Stimulated activated naive CD8-positive, alpha-beta T cell treated with anti-CD3 and anti-CD28 coated beads, Interleukin-15, Interleukin-2, amounts not matched to agents 100 ng/mL and 50 ng/mL, for 24 hours (primary cell): ENCODE measurements around the gene TTC34.
"Not testable (repeated sequence)": the region's sequence is repeated elsewhere in the genome, so short reads cannot be mapped to it uniquely, and the experiment has no call there.

Experiments used
- H3K27ac Mint-ChIP-seq: one replicate; pipeline ENCODE4 v1.8.0; 2021; ENCODE audit warnings: mild to moderate bottlenecking, mixed read lengths
- H3K27me3 Mint-ChIP-seq: one replicate; pipeline ENCODE4 v1.8.0; 2021; ENCODE audit warnings: mixed read lengths
- H3K36me3 Mint-ChIP-seq: one replicate; pipeline ENCODE4 v1.8.0; 2021; ENCODE audit warnings: low read depth, mixed read lengths
- H3K4me1 Mint-ChIP-seq: one replicate; pipeline ENCODE4 v1.8.0; 2021; ENCODE audit warnings: low read depth, mixed read lengths
- H3K4me3 Mint-ChIP-seq: one replicate; pipeline ENCODE4 v1.8.0; 2021; ENCODE audit warnings: mild to moderate bottlenecking, mixed read lengths
- H3K9me3 Mint-ChIP-seq: one replicate; pipeline ENCODE4 v1.8.0; 2021; ENCODE audit warnings: mixed read lengths

TTC34 gene

GRCh38 chr1:2657909-2658308 lies 143.6 kb downstream of the TTC34 start:
- not testable (repeated sequence) for H3K27ac Mint-ChIP-seq, H3K9me3 Mint-ChIP-seq, H3K4me3 Mint-ChIP-seq, H3K36me3 Mint-ChIP-seq, H3K4me1 Mint-ChIP-seq
- H3K27me3 Mint-ChIP-seq = peaks cover 28% of the 10 kb centered on the region

GRCh38 chr1:2657124-2657523 lies 144.4 kb downstream of the TTC34 start:
- H3K9me3 Mint-ChIP-seq, H3K4me1 Mint-ChIP-seq, H3K36me3 Mint-ChIP-seq, H3K4me3 Mint-ChIP-seq, H3K27ac Mint-ChIP-seq: not testable (repeated sequence)
- H3K27me3 Mint-ChIP-seq = peaks cover 36% of the 10 kb centered on the region

DNA sequence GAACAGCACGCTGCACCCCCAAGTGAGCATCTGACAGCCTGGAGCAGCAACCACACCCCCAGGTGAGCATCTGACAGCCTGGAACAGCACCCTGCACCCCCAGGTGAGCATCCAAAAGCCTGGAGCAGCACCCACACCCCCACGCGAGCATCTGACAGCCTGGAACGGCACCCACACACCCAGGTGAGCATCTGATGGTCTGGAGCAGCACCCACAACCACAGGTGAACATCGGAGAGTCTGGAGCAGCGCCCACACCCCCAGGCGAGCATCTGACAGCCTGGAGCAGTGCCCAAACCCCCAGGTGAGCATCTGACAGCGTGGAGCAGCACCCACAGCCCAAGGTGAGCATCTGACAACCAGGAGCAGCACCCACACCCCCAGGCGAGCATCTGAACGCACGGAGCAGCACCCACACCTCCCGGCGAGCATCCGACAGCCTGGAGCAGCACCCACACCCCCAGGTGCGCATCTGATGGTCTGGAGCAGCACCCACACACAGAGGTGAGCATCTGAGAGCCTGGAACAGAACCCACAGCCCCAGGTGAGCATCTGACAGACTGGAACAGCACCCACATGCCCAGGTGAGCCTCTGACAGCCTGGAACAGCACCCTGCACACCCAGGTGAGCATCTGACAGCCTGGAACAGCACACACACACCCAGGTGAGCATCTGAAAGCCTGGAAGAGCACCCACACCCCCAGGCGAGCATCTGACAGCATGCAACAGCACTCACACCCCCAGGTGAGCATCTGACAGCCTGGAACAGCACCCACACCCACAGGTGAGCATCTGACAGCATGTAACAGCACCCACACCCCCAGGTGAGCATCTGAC lies 145.7 kb downstream of the TTC34 start:
- H3K9me3 Mint-ChIP-seq, H3K27ac Mint-ChIP-seq, H3K36me3 Mint-ChIP-seq, H3K4me1 Mint-ChIP-seq, H3K4me3 Mint-ChIP-seq: not testable (repeated sequence)
- H3K27me3 Mint-ChIP-seq = peaks cover 38% of the 10 kb centered on the region

DNA sequence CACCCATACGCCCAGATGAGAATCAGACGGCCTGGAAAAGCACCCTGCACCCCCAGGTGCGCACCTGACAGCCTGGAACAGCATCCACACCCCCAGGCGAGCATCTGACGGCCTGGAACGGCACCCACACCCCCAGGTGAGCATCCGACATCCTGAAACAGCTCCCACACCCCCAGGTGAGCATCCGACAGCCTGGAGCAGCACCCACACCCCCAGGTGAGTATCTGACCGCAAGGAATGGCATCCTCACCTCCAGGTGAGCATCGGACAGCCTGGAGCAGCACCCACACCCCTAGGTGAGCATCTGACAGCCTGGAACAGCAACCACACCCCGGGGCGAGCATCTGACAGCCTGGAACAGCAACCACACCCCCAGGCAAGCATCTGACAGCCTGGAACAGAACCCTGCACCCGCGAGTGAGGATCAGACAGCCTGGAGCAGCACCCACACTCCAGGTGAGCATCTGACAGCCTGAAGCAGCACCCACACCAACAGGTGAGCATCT lies 147.0 kb downstream of the TTC34 start:
- H3K4me1 Mint-ChIP-seq, H3K9me3 Mint-ChIP-seq, H3K4me3 Mint-ChIP-seq, H3K36me3 Mint-ChIP-seq, H3K27ac Mint-ChIP-seq: not testable (repeated sequence)
- H3K27me3 Mint-ChIP-seq = peaks cover 38% of the 10 kb centered on the region

GRCh38 chr1:2653741-2654442 lies 147.6 kb downstream of the TTC34 start:
- not testable (repeated sequence) for H3K27ac Mint-ChIP-seq, H3K4me1 Mint-ChIP-seq, H3K9me3 Mint-ChIP-seq, H3K36me3 Mint-ChIP-seq, H3K4me3 Mint-ChIP-seq
- peaks cover 38% of the 10 kb centered on the region for H3K27me3 Mint-ChIP-seq

DNA sequence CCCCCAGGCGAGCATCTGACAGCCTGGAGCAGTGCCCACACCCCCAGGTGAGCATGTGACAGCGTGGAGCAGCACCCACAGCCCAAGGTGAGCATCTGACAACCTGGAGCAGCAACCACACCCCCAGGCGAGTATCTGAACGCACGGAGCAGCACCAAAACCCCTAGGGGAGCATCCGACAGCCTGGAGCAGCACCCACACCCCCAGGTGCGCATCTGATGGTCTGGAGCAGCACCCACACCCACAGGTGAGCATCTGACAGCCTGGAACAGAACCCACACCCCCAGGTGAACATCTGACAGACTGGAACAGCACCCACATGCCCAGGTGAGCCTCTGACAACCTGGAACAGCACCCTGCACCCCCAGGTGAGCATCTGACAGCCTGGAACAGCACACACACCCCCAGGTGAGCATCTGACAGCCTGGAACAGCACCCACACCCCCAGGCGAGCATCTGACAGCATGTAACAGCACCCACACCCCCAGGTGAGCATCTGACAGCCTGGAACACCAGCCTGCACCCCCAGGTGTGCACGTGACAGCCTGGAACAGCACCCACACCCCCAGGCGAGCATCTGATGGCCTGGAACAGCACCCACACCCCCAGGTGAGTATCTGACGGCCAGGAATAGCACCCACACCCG lies 148.4 kb downstream of the TTC34 start:
- not testable (repeated sequence) for H3K36me3 Mint-ChIP-seq, H3K4me1 Mint-ChIP-seq, H3K4me3 Mint-ChIP-seq, H3K27ac Mint-ChIP-seq, H3K9me3 Mint-ChIP-seq
- peaks cover 38% of the 10 kb centered on the region for H3K27me3 Mint-ChIP-seq

DNA sequence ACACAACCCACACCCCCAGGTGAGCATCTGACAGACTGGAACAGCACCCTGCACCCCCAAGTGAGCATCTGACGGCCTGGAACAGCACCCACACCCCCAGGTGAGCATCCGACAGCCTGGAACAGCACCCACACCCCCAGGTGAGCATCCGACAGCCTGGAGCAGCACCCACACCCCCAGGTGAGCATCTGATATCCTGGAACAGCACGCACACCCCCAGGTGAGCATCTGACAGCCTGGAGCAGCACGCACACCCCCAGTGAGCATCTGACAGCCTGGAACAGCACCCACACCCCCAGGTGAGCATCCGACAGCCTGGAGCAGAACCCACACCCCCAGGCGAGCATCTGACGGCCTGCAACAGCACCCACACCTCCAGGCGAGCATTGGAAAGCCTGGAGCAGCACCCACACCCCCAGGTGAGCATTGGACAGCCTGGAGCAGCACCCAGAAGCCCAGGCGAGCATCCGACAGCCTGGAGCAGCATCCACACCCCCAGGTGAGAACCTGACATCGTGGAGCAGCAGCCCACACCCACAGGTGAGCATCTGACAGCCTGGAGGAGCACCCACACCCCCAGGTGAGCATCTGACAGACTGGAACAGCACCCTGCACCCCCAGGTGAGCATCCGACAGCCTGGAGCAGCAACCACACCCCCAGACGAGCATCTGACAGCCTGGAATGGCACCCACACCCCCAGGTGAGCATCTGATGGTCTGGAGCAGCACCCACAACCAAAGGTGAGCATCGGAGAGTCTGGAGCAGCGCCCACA lies 149.2 kb downstream of the TTC34 start:
- H3K9me3 Mint-ChIP-seq, H3K4me1 Mint-ChIP-seq, H3K27ac Mint-ChIP-seq, H3K36me3 Mint-ChIP-seq, H3K4me3 Mint-ChIP-seq: not testable (repeated sequence)
- H3K27me3 Mint-ChIP-seq = peaks cover 38% of the 10 kb centered on the region

DNA sequence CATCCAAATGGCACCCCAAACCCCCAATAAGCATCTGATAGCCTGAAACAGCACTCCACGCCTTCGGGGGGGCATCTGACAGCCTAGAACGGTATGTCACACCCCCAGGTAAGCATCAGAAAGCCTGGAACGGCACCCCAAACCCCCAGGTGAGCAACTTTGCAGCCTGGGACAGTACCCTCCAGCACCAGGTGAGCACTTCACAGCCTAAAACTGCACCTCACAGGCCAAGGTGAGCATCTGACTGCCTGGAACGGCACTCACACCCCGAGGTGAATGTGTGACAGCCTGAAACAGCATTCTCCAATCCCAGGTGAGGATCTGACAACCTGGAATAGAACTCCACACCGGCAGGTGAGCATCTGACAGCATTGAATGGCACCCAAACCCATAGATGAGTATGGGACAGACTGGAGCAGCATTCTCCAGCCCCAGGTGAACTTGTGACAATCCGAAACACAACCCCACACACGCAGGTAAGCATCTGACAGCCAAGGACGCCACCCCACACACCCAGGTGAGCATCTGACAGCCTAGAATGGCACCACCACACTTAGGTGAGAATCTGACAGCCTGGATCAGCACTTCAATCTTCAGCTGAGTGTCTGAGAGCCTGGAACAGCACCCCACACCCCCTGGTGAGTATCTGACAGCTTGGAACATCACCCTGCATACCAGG lies 150.4 kb downstream of the TTC34 start:
- Mint-ChIP-seq H3K36me3 (no peaks in the 10 kb centered on the region), H3K9me3 (peaks cover 10% of the 10 kb centered on the region), H3K27me3 (peaks cover 38% of the 10 kb centered on the region)

GRCh38 chr1:2646837-2647236 lies 154.7 kb downstream of the TTC34 start:
- H3K27ac Mint-ChIP-seq = no peak overlapping the region
- no peaks in the 10 kb centered on the region for H3K36me3 Mint-ChIP-seq
- no peak overlapping the region for H3K4me3 Mint-ChIP-seq
- peaks cover 13% of the 10 kb centered on the region for H3K4me1 Mint-ChIP-seq
- H3K9me3 Mint-ChIP-seq = peaks cover 10% of the 10 kb centered on the region
- no peaks in the 10 kb centered on the region for H3K27me3 Mint-ChIP-seq

More for the DNA sequence above, 150.4 kb downstream of the TTC34 start:
- Mint-ChIP-seq H3K4me1 (no peaks in the 10 kb centered on the region), H3K4me3 (no peak overlapping the region), H3K27ac (no peak overlapping the region)

- Mint-ChIP-seq H3K36me3 (no peaks in the 10 kb centered on the region), H3K4me1 (peaks cover 13% of the 10 kb centered on the region), H3K9me3 (peaks cover 10% of the 10 kb centered on the region), H3K27ac (no peak overlapping the region), H3K27me3 (no peaks in the 10 kb centered on the region), H3K4me3 (no peak overlapping the region)
Measured at GRCh38 chr1:2645776-2646175, 155.7 kb downstream of the TTC34 start.

- Mint-ChIP-seq H3K27ac (no peak overlapping the region), H3K4me3 (no peak overlapping the region), H3K27me3 (no peaks in the 10 kb centered on the region), H3K36me3 (no peaks in the 10 kb centered on the region), H3K4me1 (peaks cover 13% of the 10 kb centered on the region), H3K9me3 (peaks cover 10% of the 10 kb centered on the region)
Measured at GRCh38 chr1:2645143-2645542, 156.3 kb downstream of the TTC34 start.

DNA sequence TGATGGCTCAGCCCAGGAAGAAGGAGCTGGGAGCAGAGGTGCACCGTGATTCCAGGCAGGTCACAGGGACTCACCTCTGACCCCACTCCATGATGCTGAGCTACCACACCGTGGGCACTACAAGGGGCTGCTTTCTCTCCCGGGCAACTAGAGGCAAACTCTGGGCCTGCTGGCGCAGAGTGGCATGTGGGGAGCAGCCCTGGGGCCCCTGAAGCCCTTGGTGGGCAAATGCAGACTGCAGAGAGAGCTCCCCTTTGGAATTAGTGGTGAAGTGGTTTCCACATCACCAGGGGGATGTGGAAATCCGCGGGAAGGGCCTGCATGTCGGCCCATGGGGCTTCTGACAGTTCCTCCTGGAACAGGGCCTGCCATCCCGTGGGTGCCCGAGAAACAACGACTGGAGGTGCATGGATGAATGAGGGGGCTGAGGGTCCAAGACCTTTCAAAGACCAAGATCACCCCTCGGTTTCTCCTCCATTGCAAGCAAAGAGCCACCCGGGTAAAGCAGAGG lies 156.8 kb downstream of the TTC34 start:
- Mint-ChIP-seq H3K4me3 (no peak overlapping the region), H3K27ac (no peak overlapping the region), H3K9me3 (peaks cover 10% of the 10 kb centered on the region), H3K36me3 (no peaks in the 10 kb centered on the region), H3K27me3 (no peaks in the 10 kb centered on the region), H3K4me1 (peaks cover 13% of the 10 kb centered on the region)

- peaks cover 10% of the 10 kb centered on the region for H3K9me3 Mint-ChIP-seq
- no peak overlapping the region for H3K4me3 Mint-ChIP-seq
- no peak overlapping the region for H3K27ac Mint-ChIP-seq
- no peaks in the 10 kb centered on the region for H3K36me3 Mint-ChIP-seq
- H3K27me3 Mint-ChIP-seq = no peaks in the 10 kb centered on the region
- peaks cover 13% of the 10 kb centered on the region for H3K4me1 Mint-ChIP-seq
Measured at GRCh38 chr1:2644171-2644570, 157.3 kb downstream of the TTC34 start.

DNA sequence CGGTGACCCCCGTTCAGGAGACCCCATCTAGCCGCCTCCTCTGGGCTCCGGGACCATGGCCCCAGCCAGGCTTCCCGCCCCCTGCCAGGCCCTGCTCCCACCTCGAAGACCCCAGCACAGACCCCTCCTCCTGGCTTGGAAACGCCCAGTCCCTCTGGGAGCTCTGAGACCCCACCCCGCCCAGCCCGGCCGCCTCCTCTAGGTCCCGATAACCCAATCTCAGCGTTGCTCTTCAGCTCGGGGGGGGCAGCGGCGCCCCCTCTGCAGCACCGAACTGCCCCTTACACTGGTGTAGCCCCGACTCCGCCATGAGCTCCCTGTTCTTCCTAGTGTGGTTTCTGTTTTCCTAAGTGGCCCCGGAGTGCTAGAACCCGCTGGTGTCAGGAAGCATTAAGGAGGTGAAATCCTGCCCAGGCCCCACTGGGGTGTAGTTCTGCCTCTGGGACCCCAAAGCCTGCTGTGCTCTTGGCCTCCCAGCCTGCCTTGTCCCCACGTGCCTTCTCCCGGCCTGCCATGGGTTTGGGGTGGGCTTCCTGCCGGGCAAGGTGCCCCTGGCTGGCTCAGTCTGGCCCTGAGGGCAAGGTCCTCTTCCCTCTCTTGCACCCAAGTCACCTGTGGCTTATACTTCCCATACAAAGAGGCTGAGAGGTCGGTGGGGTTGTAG lies 157.9 kb downstream of the TTC34 start:
- Mint-ChIP-seq H3K4me1 (peaks cover 13% of the 10 kb centered on the region), H3K4me3 (peak overlapping the region; percentile 26), H3K27ac (no peak overlapping the region), H3K9me3 (peaks cover 10% of the 10 kb centered on the region), H3K27me3 (no peaks in the 10 kb centered on the region), H3K36me3 (no peaks in the 10 kb centered on the region)
